Right cardiac atrium (tissue), 5 donors: ENCODE measurements around the gene POLR2F. TPM values are rescaled to one million over a fixed set of nuclear protein-coding genes. Genes with fewer than 3 reads are reported as not detected.
"Not testable (repeated sequence)": the region's sequence is repeated elsewhere in the genome, so short reads cannot be mapped to it uniquely, and the experiment has no call there.

Experiments
- ATAC-seq, 2 donors: fragments of 200-7000 bp; cut with Tn5 transposase; one replicate each; pipeline versions ENCODE4 v1.8.0 to v1.9.1; 2020; ENCODE audit warnings: moderate library complexity in 2 of 2, mild to moderate bottlenecking in 1 of 2
- DNase-seq, 3 donors: peaks; one replicate each; pipeline ENCODE4 v3.0.0-alpha.2; 2020
- H3K27ac ChIP-seq: one replicate; pipeline ENCODE4 v1.5.1; 2013; ENCODE audit warnings: mild to moderate bottlenecking, low read length, control low read depth, moderate library complexity
- H3K27me3 ChIP-seq: one replicate; pipeline ENCODE4 v1.6.1; 2013; ENCODE audit not compliant: control insufficient read depth, insufficient read depth
- H3K4me1 ChIP-seq: one replicate; pipeline ENCODE4 v1.6.1; 2013; ENCODE audit warnings: low read length; ENCODE audit not compliant: control insufficient read depth, insufficient read depth
- H3K4me3 ChIP-seq: one replicate; pipeline ENCODE4 v1.5.1; 2013; ENCODE audit warnings: low read length, control low read depth
- H3K9me3 ChIP-seq: one replicate; pipeline ENCODE4 v1.6.1; 2013; ENCODE audit warnings: low read length; ENCODE audit not compliant: control insufficient read depth
- WGBS: extraction: QIAGEN DNeasy Blood & Tissue Kit; methylation state at CpG from one replicate; pipeline ENCODE4 v1.1.7; 2013; 5-methylcytosine and 5-hydroxymethylcytosine counted together
- intact Hi-C, 4 donors: fragments of 100-400 bp; cut with DNase I; formaldehyde crosslinking; loops; one replicate each; pipeline versions ENCODE4 v1.11.0 to v1.14.0; 2022 to 2023
- polyA plus RNA-seq: library from polyadenylated mRNA; stranded (reverse); fragments of 200-250 nt; gene quantifications from one replicate; pipeline ENCODE4 v1.2.3, GENCODE V29; 2013
- total RNA-seq, 4 donors: library from RNA; stranded (reverse); fragmentation: NEBNext Ultra II Directional; extraction: Animal tissue kit (Norgen Biotek cat#: 25700); gene quantifications; one replicate each; pipeline ENCODE4 v1.2.1, GENCODE V29; 2021
- donor health status: healthy with polysubstance abuse.
- donor health status: DM: no; HTN: yes; CAD: no.
- donor health status: DM: no; HTN: no; CAD: no.
- donor health status: DM: no; HTN: yes; CAD: no; lungs with severe emphysema.
- donor health status: DM: yes; HTN: yes; CAD: no.

The POLR2F gene
- total and polyA plus RNA-seq, 5 donors, result 62.1 to 159 (median 80.8) TPM

DNA sequence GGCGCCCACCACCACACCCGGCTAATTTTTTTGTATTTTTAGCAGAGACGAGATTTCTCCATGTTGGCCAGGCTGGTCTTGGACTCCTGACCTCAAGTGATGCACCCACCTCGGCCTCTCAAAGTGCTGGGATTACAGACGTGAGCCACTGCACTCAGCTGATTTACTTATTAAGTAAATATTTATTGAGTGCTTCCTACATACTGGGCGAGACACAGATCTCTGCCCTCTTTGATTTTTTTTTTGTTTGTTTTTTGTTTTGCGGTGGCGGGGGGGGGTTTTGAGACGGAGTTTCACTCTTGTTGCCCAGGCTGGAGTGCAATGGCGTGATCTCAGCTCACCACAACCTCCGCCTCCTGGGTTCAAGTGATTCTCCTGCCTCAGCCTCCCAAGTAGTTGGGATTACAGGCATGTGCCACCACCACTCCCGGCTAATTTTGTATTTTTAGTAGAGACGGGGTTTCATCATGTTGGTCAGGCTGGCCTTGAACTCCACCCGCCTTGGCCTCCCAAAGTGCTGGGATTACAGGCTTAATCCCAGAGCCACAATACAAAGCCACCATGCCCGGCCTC, 2.4 kb downstream of the POLR2F start:
- not testable (repeated sequence) for H3K27ac ChIP-seq, H3K27me3 ChIP-seq, DNase-seq, ATAC-seq, H3K4me3 ChIP-seq, H3K4me1 ChIP-seq, H3K9me3 ChIP-seq
- 93% methylated on average over 15 of the region's 15 CpGs for WGBS
- intact Hi-C loops, result loop anchor here in 1 of 4 donors (10.0 kb wide), 1 partner anchor 141 kb away; no protein-coding TSS in a partner anchor

DNA sequence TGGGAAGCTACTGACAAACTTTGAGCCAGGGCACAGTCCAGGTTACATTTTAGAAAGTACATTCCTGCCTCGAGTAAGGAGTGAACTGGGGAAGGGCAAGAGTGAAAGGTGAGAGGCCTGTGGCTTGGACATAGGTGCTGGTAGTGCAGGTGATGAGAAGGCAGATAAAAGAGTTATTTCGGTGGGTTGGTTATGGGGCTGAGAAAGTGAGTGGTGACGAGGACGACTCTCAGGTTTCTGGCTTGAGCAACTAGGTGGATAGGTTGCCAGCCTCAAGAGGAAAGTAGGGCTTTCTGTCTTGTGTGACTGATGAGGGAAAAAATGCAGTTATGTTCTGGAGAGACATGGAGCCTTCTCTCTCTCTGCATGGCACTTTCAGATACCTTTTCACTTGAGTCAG, 3.7 kb downstream of the POLR2F start:
- DNase-seq (no peak), ATAC-seq (no peak)
- WGBS, result 81% methylated on average over 4 of the region's 4 CpGs
- H3K27me3 ChIP-seq, result no peaks in the 10 kb centered on the region
- no peaks in the 10 kb centered on the region for H3K9me3 ChIP-seq
- intact Hi-C loops, result loop anchor here in 1 of 4 donors (10.0 kb wide), 1 partner anchor 142 kb away; no protein-coding TSS in a partner anchor
- H3K4me1 ChIP-seq, result peaks cover 3% of the 10 kb centered on the region
- no peak overlapping the region for H3K4me3 ChIP-seq
- no peak overlapping the region for H3K27ac ChIP-seq

DNA sequence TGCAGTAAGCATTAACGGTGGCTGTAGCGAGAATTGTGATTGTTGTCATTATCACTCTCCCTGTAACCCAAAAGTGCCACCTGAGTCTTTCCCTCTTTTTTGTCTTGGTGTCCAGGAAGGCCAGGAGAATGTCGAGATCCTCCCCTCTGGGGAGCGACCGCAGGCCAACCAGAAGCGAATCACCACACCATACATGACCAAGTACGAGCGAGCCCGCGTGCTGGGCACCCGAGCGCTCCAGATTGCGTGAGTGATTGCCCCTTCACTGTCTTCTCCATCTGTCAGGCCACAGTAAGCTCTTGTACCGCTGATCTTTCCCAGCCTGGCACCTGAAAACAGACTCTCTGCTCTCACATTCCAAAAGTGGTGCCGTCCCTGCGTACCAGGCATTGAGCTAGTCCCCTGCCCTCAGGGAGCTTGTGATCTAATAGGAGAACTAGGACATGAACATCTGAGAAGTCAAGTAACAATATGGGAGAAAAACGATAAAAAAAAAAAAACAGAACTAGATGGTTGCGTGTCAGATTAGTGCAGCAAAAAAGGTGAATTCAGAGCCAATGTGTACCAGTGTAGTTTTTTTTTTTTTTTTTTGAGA, 5.8 kb downstream of the POLR2F start:
- DNase-seq (no peak), ATAC-seq (no peak)
- WGBS, result 97% methylated on average over 18 of the region's 18 CpGs
- Histone ChIP-seq H3K4me3 (no peak overlapping the region), H3K4me1 (peaks cover 2% of the 10 kb centered on the region), H3K9me3 (no peaks in the 10 kb centered on the region), H3K27ac (no peak overlapping the region), H3K27me3 (no peaks in the 10 kb centered on the region)
- intact Hi-C loops, result loop anchor here in 1 of 4 donors (10.0 kb wide), 1 partner anchor 145 kb away; no protein-coding TSS in a partner anchor

DNA sequence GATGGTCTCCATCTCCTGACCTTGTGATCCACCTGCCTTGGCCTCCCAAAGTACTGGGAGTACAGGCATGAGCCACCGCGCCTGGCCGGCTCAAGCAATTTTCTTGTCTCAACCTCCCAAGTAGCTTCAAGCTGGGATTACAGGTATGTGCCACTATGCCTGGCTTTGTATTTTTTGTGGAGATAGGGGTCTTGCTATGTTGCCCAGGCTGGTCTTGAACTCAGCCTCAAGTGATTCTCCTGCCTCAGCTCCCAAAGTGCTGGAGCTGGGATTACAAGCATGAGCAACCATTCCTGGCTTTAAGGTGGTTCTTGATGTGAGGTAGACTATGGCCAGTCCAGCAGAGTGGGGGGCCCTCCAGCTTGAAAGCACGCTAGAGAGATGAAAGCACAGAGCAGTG, 7.6 kb downstream of the POLR2F start:
- Histone ChIP-seq H3K27me3 (no peaks in the 10 kb centered on the region), H3K4me3 (no peak overlapping the region), H3K4me1 (peaks cover 1% of the 10 kb centered on the region), H3K9me3 (no peaks in the 10 kb centered on the region), H3K27ac (no peak overlapping the region)
- ATAC-seq, result no peak
- intact Hi-C loops, result loop anchor here in 1 of 4 donors (10.0 kb wide), 1 partner anchor 146 kb away; no protein-coding TSS in a partner anchor
- DNase-seq, result no peak
- WGBS, result 97% methylated on average over 4 of the region's 4 CpGs

DNA sequence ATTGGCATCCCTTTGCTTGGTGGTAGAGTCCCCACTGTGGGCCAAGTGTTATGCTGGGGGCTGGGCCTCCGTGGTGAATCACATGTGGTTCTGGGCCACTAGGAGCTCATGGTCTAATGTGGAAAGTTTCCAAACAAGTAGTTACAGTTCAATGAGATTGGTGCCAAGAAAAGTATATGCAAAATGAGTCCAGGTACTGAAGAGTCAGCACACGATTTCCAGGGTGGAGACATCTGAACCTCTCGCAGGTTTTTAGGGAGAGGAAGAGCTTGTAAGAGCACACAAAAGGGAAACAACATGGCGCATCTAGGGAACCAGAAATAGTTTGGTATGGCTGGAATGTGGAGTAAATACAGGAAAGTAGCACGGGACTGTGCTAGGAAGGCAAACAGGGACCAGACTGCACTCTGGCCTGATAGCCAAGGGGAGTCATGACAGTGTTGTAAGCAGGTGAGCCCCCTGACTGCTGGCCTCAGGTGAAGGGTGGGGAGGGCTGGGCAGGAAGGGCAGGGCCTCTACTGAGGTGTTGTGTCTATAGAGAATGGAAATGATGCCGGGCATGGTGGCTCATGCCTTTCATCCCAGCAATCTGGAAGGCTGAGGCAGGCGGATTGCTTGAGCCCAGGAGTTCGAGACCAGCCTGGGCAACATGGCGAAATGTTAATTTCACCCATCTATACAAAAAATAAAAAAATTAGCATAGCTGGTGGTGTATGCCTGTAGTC, 12.6 kb downstream of the POLR2F start:
- Histone ChIP-seq H3K27me3 (no peaks in the 10 kb centered on the region), H3K4me3 (no peak overlapping the region), H3K9me3 (no peaks in the 10 kb centered on the region), H3K4me1 (peaks cover 3% of the 10 kb centered on the region), H3K27ac (no peak overlapping the region)
- intact Hi-C loops, result loop anchor here in 2 of 4 donors (5.0 to 10.0 kb wide), 2 partner anchors 139 to 151 kb away; no protein-coding TSS in a partner anchor
- peak in 1 of 3 donors; percentile 14 for DNase-seq
- ATAC-seq, result peak in 1 of 2 donors; percentile 27
- WGBS, result 74% methylated on average over 9 of the region's 9 CpGs

DNA sequence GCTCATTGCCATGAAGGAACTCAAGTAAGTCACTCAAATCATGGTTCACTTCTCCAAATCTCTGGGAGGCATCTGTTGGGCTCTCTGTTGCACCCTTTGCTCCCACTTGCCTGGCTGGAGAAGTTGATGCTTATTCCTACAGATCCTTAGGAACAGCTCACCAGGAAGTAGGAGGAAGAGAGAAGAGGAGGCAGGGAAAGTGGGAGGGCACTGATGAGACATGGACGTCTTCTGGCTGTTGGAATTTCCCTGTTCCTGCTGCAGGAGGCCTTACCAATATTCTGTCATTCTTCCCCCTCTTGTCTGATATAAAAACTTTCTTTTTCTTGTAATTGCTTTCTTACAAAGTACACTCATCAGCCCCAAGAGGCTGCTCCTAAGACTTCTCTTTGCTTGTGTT, 13.6 kb downstream of the POLR2F start:
- 50% methylated on average over 1 of the region's 1 CpG for WGBS
- Histone ChIP-seq H3K27me3 (no peaks in the 10 kb centered on the region), H3K9me3 (no peaks in the 10 kb centered on the region), H3K27ac (no peak overlapping the region), H3K4me3 (no peak overlapping the region), H3K4me1 (peaks cover 3% of the 10 kb centered on the region)
- ATAC-seq (no peak), DNase-seq (no peak)
- intact Hi-C loops, result loop anchor here in 2 of 4 donors (5.0 to 10.0 kb wide), 2 partner anchors 140 to 152 kb away; no protein-coding TSS in a partner anchor

DNA sequence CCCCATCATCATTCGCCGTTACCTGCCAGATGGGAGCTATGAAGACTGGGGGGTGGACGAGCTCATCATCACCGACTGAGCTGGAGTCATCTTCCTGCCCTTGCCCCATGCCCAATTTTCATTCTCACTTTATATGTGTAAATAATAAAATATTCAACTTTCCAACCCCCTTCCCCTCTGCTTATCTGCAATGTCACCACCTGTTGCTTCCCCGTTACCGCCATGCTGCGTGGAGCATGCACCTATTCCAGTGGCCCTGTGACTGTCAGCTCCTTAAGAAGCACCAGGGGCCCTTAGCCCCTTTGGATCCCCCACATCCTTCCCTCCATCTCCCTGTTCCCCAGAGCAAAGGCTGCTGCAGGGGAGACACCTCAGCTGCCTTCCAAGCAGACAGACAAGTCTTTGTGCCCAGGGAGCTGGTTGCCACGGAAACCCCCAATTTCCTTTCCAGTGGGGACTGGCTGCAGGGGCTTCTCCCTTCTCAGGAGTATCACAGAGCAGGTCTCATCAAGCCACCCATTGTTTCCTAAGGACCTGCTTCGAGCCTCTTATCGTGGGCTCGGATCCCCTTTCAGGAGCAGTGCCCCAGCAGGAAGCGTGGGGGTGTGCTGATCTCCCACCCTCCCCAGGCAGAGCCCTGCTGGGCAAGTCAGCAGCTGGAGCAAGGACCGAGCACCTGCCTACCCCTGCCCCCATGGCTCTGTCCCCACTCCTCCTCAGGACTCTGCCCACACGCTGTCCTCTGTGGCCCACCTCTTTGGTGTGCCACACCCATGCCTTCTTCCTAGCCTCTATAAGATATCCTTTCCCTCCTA, 14.3 kb downstream of the POLR2F start:
- ATAC-seq (no peak), DNase-seq (peak in 1 of 3 donors; percentile 21)
- H3K27ac ChIP-seq, result no peak overlapping the region
- no peaks in the 10 kb centered on the region for H3K9me3 ChIP-seq
- intact Hi-C loops, result loop anchor here in 2 of 4 donors (5.0 to 10.0 kb wide), 2 partner anchors 141 to 153 kb away; no protein-coding TSS in a partner anchor
- no peak overlapping the region for H3K4me3 ChIP-seq
- peaks cover 3% of the 10 kb centered on the region for H3K4me1 ChIP-seq
- WGBS, result 77% methylated on average over 14 of the region's 14 CpGs
- H3K27me3 ChIP-seq, result no peaks in the 10 kb centered on the region

DNA sequence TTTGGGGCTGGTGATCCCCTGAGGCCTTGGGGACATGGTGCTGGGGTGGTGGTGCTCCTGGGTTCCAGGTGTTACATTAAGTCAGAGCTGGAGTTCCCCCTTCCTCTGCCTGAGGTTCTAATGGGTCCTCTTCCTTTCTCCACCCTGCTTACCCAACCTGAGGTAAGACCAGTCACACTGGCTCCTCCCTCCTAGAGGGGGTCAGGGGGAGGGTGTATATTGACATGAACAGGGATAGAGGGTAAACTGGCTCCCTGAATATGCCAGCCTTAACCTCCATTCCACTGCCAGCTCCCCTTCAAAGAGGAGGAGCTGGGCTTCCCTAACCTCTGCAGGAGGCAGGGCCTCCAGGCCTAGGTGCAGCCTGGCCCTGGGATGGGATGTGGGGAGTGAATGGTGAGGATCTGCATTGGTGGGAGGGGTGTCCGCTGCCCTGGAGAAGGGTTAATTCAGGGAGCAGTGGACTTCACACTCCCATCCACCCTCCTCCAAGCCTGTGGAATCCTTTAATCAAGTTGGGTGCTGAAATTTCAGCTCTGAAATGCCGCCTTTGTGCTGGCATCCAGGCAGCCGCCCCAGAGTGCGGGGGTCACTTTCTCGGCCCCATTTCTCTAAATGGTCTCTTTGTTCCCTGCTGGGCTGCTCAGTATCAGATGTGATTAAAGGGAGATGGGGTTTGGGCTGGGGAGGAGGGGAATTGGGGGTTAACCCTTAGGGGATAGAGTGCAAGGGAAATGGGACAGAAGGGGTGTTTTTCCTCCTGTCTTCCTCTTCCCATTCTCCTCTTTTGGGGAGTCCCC, 15.2 kb downstream of the POLR2F start:
- peak in 2 of 3 donors; percentile 2 to 38 for DNase-seq
- Histone ChIP-seq H3K9me3 (no peaks in the 10 kb centered on the region), H3K4me3 (no peak overlapping the region), H3K27me3 (no peaks in the 10 kb centered on the region), H3K27ac (no peak overlapping the region), H3K4me1 (peaks cover 3% of the 10 kb centered on the region)
- 85% methylated on average over 5 of the region's 5 CpGs for WGBS
- intact Hi-C loops, result loop anchor here in 2 of 4 donors (5.0 to 10.0 kb wide), 2 partner anchors 141 to 154 kb away; no protein-coding TSS in a partner anchor
- ATAC-seq, result no peak

DNA sequence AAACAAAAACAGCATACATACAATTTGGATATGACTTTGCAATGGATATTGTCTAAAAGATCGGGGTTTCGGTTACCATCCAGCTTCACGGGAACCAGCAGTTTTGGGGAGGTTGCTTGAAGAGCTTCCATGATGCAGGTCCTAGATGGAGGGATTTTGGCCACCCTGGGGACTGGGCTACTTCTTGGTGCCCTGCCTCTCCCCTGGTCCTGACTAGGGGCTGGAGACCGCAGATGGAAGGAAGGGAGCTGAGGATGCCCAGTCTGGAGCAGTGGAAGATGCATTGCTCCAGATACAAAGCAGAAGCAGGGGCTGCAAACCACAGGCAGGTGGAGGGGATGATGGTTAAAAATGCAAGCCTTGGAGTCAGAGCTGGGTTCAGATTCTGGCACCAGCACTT, 17.4 kb downstream of the POLR2F start:
- WGBS, result 96% methylated on average over 4 of the region's 4 CpGs
- Histone ChIP-seq H3K9me3 (no peaks in the 10 kb centered on the region), H3K4me3 (no peak overlapping the region), H3K27ac (no peak overlapping the region), H3K27me3 (no peaks in the 10 kb centered on the region), H3K4me1 (peaks cover 3% of the 10 kb centered on the region)
- ATAC-seq (no peak), DNase-seq (peak in 1 of 3 donors; percentile 11)
- intact Hi-C loops, result no loop called here
